Smooth muscle cell (in vitro differentiated cells): ENCODE results near the gene ADA. TPM values are rescaled to one million over a fixed set of nuclear protein-coding genes. Genes with fewer than 3 reads are reported as not detected.

Source experiments
- DNase-seq: peaks from one replicate; lab custom pipeline; 2025; ENCODE audit not compliant: unreplicated experiment; lab: John Stamatoyannopoulos, UW
- H2AFZ ChIP-seq: fragments of 200-600 bp; sonication (generic); 2 replicates; pipeline ENCODE4 v1.6.0; 2016; ENCODE audit warnings: antibody characterized with exemption, low read depth, mild to moderate bottlenecking
- H3F3A ChIP-seq: fragments of 200-600 bp; sonication (generic); 2 replicates; pipeline ENCODE4 v1.6.0; 2017; ENCODE audit warnings: antibody characterized with exemption, low read depth
- H3K27ac ChIP-seq: fragments of 200-600 bp; sonication (generic); 2 replicates; pipeline ENCODE4 v1.5.1; 2016; ENCODE audit warnings: low read depth, mild to moderate bottlenecking
- H3K27me3 ChIP-seq: fragments of 200-600 bp; sonication (generic); 2 replicates; pipeline ENCODE4 v1.6.1; 2016; ENCODE audit warnings: low read depth, mild to moderate bottlenecking
- H3K36me3 ChIP-seq: fragments of 200-600 bp; sonication (generic); 2 replicates; pipeline ENCODE4 v1.5.1; 2016; ENCODE audit warnings: low read depth
- H3K4me1 ChIP-seq: fragments of 200-600 bp; sonication (generic); 2 replicates; pipeline ENCODE4 v1.5.1; 2016; ENCODE audit warnings: low read depth
- H3K4me2 ChIP-seq: fragments of 200-600 bp; sonication (generic); 2 replicates; pipeline ENCODE4 v1.6.0; 2016; ENCODE audit warnings: mild to moderate bottlenecking
- H3K4me3 ChIP-seq: fragments of 200-600 bp; sonication (generic); 2 replicates; pipeline ENCODE4 v1.5.1; 2016; ENCODE audit warnings: mild to moderate bottlenecking
- H3K79me2 ChIP-seq: fragments of 200-600 bp; sonication (generic); 2 replicates; pipeline ENCODE4 v1.6.0; 2016; ENCODE audit warnings: low read depth, mild to moderate bottlenecking
- H3K9ac ChIP-seq: fragments of 200-600 bp; sonication (generic); 2 replicates; pipeline ENCODE4 v1.6.0; 2016; ENCODE audit warnings: low read depth
- H3K9me3 ChIP-seq: fragments of 200-600 bp; sonication (generic); replicated peaks from 2 replicates; pipeline ENCODE4 v1.5.1; 2016; ENCODE audit warnings: low read depth
- H4K20me1 ChIP-seq: fragments of 200-600 bp; sonication (generic); 2 replicates; pipeline ENCODE4 v1.6.0; 2016; ENCODE audit warnings: low read depth
- WGBS: methylation state at CpG from one replicate; pipeline ENCODE4 v1.1.7; 2016; ENCODE audit warnings: low lambda C conversion rate; 5-methylcytosine and 5-hydroxymethylcytosine counted together
- polyA plus RNA-seq: library from polyadenylated mRNA; unstranded; fragments of >200 nt; fragmentation: Nextera tagmentation; extraction: Ambion mirVana; gene quantifications from 2 replicates; pipeline ENCODE4 v1.2.1, GENCODE V29; 2016
- total RNA-seq: library from RNA; depleted of rRNA; stranded (reverse); fragments of >200 nt; gene quantifications from 2 replicates; pipeline ENCODE4 v1.2.3, GENCODE V29; 2014
- TF ChIP-seq, protein P1 (sequence below): fragments of 200-600 bp; sonication (generic); IDR thresholded peaks from 2 replicates; pipeline ENCODE4 v1.5.1; 2017; ENCODE audit warnings: borderline replicate concordance, mild to moderate bottlenecking, antibody characterized with exemption; ENCODE audit not compliant: insufficient read depth, poor library complexity, severe bottlenecking

ADA gene
- total and polyA plus RNA-seq, 2 experiments from 2014 or later: 28.4 to 35.2 TPM

DNA sequence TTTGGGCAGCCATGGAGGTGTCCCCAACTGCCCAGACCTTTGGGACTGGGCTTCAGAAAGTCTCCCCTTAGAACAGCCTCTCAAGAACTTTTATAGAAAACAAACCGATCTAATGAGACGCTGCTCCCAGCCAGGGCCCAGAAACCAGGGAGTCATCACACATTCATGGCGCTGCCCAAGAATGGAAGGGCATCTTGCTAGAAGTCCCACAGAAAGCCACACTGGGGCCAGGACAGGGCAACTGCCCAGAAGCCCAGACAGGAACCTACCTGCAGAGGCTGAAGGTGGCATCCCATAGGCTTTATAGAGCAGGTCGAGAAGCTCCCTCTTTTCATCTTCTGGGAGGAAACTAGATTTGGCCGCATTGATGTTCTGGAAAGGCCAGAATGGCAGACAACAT lies 31.5 kb downstream of the ADA start:
- WGBS: 100% methylated on average over 5 of the region's 5 CpGs
- H3K4me2 ChIP-seq: no peak overlapping the region
- H2AFZ ChIP-seq: no peak overlapping the region
- H3K4me3 ChIP-seq: no peak overlapping the region
- no peaks in the 10 kb centered on the region for H4K20me1 ChIP-seq
- no peaks in the 10 kb centered on the region for H3K79me2 ChIP-seq
- no peak for DNase-seq
- no peaks in the 10 kb centered on the region for H3K4me1 ChIP-seq
- no peaks in the 10 kb centered on the region for H3K9me3 ChIP-seq
- TF ChIP-seq, protein P1, sequence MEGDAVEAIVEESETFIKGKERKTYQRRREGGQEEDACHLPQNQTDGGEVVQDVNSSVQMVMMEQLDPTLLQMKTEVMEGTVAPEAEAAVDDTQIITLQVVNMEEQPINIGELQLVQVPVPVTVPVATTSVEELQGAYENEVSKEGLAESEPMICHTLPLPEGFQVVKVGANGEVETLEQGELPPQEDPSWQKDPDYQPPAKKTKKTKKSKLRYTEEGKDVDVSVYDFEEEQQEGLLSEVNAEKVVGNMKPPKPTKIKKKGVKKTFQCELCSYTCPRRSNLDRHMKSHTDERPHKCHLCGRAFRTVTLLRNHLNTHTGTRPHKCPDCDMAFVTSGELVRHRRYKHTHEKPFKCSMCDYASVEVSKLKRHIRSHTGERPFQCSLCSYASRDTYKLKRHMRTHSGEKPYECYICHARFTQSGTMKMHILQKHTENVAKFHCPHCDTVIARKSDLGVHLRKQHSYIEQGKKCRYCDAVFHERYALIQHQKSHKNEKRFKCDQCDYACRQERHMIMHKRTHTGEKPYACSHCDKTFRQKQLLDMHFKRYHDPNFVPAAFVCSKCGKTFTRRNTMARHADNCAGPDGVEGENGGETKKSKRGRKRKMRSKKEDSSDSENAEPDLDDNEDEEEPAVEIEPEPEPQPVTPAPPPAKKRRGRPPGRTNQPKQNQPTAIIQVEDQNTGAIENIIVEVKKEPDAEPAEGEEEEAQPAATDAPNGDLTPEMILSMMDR: no peak
- H3K27me3 ChIP-seq: no peaks in the 10 kb centered on the region
- H3K36me3 ChIP-seq: no peaks in the 10 kb centered on the region
- peaks cover 7% of the 10 kb centered on the region for H3F3A ChIP-seq
- no peak overlapping the region for H3K9ac ChIP-seq
- H3K27ac ChIP-seq: no peak overlapping the region

DNA sequence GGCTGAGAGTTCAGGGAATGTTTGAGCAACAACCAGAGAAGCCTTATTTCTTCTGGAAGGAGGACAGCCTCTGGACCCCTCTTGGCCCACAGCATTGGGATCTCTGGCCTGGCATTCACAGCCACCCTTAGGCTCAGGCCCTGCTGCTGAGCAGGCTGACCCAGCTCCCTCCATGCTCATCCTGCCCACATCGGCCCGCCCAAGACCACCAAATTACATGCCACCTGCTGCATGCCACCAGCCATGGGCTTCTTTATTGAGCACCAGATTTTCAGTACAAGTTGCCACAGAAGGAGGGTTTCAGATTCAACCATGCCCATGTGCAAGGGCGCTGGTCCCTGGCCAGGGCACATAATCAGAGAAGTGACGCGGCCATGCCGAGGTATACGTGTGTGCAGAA lies 32.2 kb downstream of the ADA start:
- H3F3A ChIP-seq: peaks cover 7% of the 10 kb centered on the region
- H4K20me1 ChIP-seq: no peaks in the 10 kb centered on the region
- no peaks in the 10 kb centered on the region for H3K36me3 ChIP-seq
- no peak overlapping the region for H3K9ac ChIP-seq
- whole genome bisulfite sequencing: 95% methylated on average over 7 of the region's 7 CpGs
- H3K79me2 ChIP-seq: no peaks in the 10 kb centered on the region
- H3K4me1 ChIP-seq: no peaks in the 10 kb centered on the region
- DNase-seq: no peak
- H3K27me3 ChIP-seq: no peaks in the 10 kb centered on the region
- no peak overlapping the region for H3K4me2 ChIP-seq
- TF ChIP-seq, protein P1: no peak
- no peak overlapping the region for H2AFZ ChIP-seq
- H3K27ac ChIP-seq: no peak overlapping the region
- no peak overlapping the region for H3K4me3 ChIP-seq
- H3K9me3 ChIP-seq: no peaks in the 10 kb centered on the region

DNA sequence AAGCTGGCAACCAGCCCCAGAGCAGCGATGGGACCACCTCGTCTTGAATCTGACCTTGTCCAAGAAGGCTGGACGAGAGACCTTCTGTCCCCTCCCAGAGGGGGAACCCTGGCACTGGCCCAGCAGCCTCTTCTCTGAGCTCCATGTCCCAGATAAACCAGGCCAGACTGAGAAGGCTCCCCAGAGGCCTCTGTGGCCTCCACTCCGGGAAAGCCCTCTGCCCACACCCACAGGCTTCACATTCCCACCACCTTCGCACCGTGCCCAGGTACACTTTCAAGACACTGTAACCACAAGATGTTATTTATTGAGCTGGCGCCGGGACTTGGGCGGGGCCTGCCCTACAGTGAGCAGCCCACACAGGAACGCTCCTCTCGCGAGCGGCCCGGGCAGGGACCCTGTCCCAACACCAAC lies 33.2 kb downstream of the ADA start:
- H3K36me3 ChIP-seq: no peaks in the 10 kb centered on the region
- H4K20me1 ChIP-seq: no peaks in the 10 kb centered on the region
- no peaks in the 10 kb centered on the region for H3K27me3 ChIP-seq
- no peak overlapping the region for H3K4me2 ChIP-seq
- 84% methylated on average over 14 of the region's 14 CpGs for WGBS
- H3K27ac ChIP-seq: no peak overlapping the region
- H2AFZ ChIP-seq: no peak overlapping the region
- TF ChIP-seq, protein P1: no peak
- no peak overlapping the region for H3K4me3 ChIP-seq
- H3K9me3 ChIP-seq: no peaks in the 10 kb centered on the region
- H3F3A ChIP-seq: peaks cover 7% of the 10 kb centered on the region
- no peaks in the 10 kb centered on the region for H3K4me1 ChIP-seq
- H3K9ac ChIP-seq: no peak overlapping the region
- no peaks in the 10 kb centered on the region for H3K79me2 ChIP-seq
- DNase-seq: no peak

DNA sequence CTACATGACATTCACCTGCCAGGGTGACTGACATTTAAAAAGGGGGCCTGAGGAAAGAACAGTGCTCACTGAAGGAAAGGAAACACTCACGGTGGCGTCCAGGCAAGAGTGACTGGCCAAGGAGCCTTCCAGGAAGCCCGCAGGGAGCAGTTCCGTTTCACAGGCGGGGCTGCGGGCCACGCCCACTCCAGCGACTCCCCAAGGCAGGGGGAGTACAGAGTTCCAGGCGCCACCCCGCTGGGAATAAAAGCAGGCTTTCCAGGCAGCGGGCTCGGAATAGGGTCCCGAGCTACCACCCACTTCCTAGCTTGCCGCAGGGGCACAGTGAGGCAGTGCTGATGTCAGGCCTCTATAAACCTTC lies 34.9 kb downstream of the ADA start:
- no peak overlapping the region for H3K27ac ChIP-seq
- H3K79me2 ChIP-seq: peaks cover 7% of the 10 kb centered on the region
- TF ChIP-seq, protein P1: no peak
- peaks cover 7% of the 10 kb centered on the region for H3F3A ChIP-seq
- H3K36me3 ChIP-seq: no peaks in the 10 kb centered on the region
- H3K4me2 ChIP-seq: no peak overlapping the region
- no peaks in the 10 kb centered on the region for H3K4me1 ChIP-seq
- no peak overlapping the region for H3K4me3 ChIP-seq
- 71% methylated on average over 14 of the region's 14 CpGs for WGBS
- no peaks in the 10 kb centered on the region for H3K27me3 ChIP-seq
- DNase-seq: no peak
- no peaks in the 10 kb centered on the region for H4K20me1 ChIP-seq
- no peak overlapping the region for H3K9ac ChIP-seq
- H2AFZ ChIP-seq: no peak overlapping the region
- H3K9me3 ChIP-seq: no peaks in the 10 kb centered on the region
